ENCODE data around the gene LDB1. TPM values are rescaled to one million over a fixed set of nuclear protein-coding genes. Genes with fewer than 3 reads are reported as not detected.
A peak's percentile ranks its signal among the peaks of the same experiment; 100 is the strongest.

Gene LDB1
- total and polyA plus RNA-seq, 2 donors (not counting 3 experiments of a cell fraction or from before 2014, with no cell fraction given): 65.7 to 137 TPM

- peaks cover 30% of the 10 kb centered on the region for H3K79me2 ChIP-seq (ENCODE audit: control insufficient read depth, insufficient read depth, low read length)
- FAIRE-seq (peak; percentile 92), DNase-seq (ENCODE audit: low read depth, low spot score) (peak; percentile 90)
- intact Hi-C loops (cut with micrococcal nuclease): loop anchor here (1.0 to 2.0 kb wide), 3 partner anchors 9 to 224 kb away; partner anchors contain the start of gene ARMH3
- H3K9ac ChIP-seq (replicated peaks; ENCODE audit: extremely low read depth, insufficient read depth, low read length): peak within 1 kb of the TSS; percentile 70
- TF ChIP-seq EZH2 (IDR thresholded peaks at IDR 0.05; ENCODE audit: borderline replicate concordance, low read depth, low read length, severe bottlenecking) (no peak), GATA2 (IDR thresholded peaks at IDR 0.05; ENCODE audit: insufficient read depth, insufficient read length, low read depth, low read length) (no peak), JUN (IDR thresholded peaks at IDR 0.05; ENCODE audit: borderline replicate concordance, insufficient read depth, insufficient read length, low read depth) (no peak), MAX (IDR thresholded peaks at IDR 0.05; ENCODE audit: insufficient read depth, insufficient read length) (no peak), POLR2AphosphoS5 (IDR thresholded peaks at IDR 0.05; ENCODE audit: insufficient read depth, low read depth, low read length) (peak; percentile 87), CTCF (IDR thresholded peaks at IDR 0.05; ENCODE audit: extremely low read depth in 1 of 2, insufficient read depth in 1 of 2, low read depth in 1 of 2, low read length in 2 of 2) (peak in 1 of 2 donors; percentile 20), FOS (IDR thresholded peaks at IDR 0.05; ENCODE audit: borderline replicate concordance, insufficient read depth, low read length) (no peak), MYC (IDR thresholded peaks at IDR 0.05; ENCODE audit: low read depth, low read length) (no peak), POLR2A (IDR thresholded peaks at IDR 0.05; ENCODE audit: low read depth, low read length) (peak; percentile 94)
- no peaks in the 10 kb centered on the region for H4K20me1 ChIP-seq (replicated peaks; ENCODE audit: control insufficient read depth, extremely low read depth, insufficient read depth, low read length)
- POLR2A ChIA-PET: no interaction called here
- H3K36me3 ChIP-seq (ENCODE audit: control insufficient read depth in 2 of 2, extremely low read depth in 1 of 2, insufficient read depth in 2 of 2, low read length in 2 of 2): no peaks in the 10 kb centered on the region
- peak within 1 kb of the TSS; percentile 43 for H3K27ac ChIP-seq (ENCODE audit: insufficient read depth, low read depth, low read length)
- dilution Hi-C loops (cut with MboI; ENCODE audit: extremely low pct_ligation_motif_present, low sequenced_read_pairs): no loop called here
- no peaks in the 10 kb centered on the region for H3K9me3 ChIP-seq (replicated peaks; ENCODE audit: control insufficient read depth, insufficient read depth, low read length)
- peak within 1 kb of the TSS; percentile 42 to 89 (median 62) for H3K4me3 ChIP-seq (replicated peaks in 1 of 3; ENCODE audit: insufficient read depth in 1 of 3, low read depth in 1 of 3, low read length in 3 of 3)
- peaks cover 14% of the 10 kb centered on the region for H3K4me1 ChIP-seq (ENCODE audit: control insufficient read depth, extremely low read depth, insufficient read depth, low read length)
- peak within 1 kb of the TSS; percentile 60 for H3K4me2 ChIP-seq (ENCODE audit: insufficient read depth, low read length)
- no peaks in the 10 kb centered on the region for H3K27me3 ChIP-seq (ENCODE audit: control insufficient read depth in 2 of 2, insufficient read depth in 2 of 2, low read length in 2 of 2)
- CTCF ChIA-PET: interaction anchor here (0.7 to 4.4 kb wide), 7 partner anchors 10 to 227 kb away, joined by 3 to 45 read pairs (median 5); no protein-coding TSS in a partner anchor
- no TSS peak for BruUV-seq (replicated peaks)
- peak within 1 kb of the TSS; percentile 93 for H2AFZ ChIP-seq (ENCODE audit: low read depth, low read length)
- no peaks in the 10 kb centered on the region for H3K9me1 ChIP-seq (replicated peaks; ENCODE audit: control insufficient read depth, extremely low read depth, insufficient read depth, low read length)
These were observed 55.2 kb downstream of the LDB1 start, which contains the start of gene HPS6 for GRCh38 chr10:102064868-102065560. TSS of gene HPS6 (plus strand) at chr10:102065349. CDS start at chr10:102065475, 126 bp downstream.

All from endothelial cell of umbilical vein (primary cell).